ENCODE results near the gene GCGR.

The GCGR gene

GRCh38 chr17:81803728-81804558 is at the start of gene GCGR:
GCGR (plus strand) TSS chr17:81804150; CDS start chr17:81809019, 4,869 bp downstream.
- no peak for DNase-seq

- no peak for DNase-seq
Observed at GRCh38 chr17:81792675-81793615, 11.0 kb upstream of the GCGR start.

GRCh38 chr17:81794074-81794476 is 9.9 kb upstream of the GCGR start:
- DNase-seq, result no peak

- no peak for DNase-seq
Observed at GRCh38 chr17:81794509-81794908, 9.4 kb upstream of the GCGR start.

GRCh38 chr17:81801327-81801726 is 2.6 kb upstream of the GCGR start:
- DNase-seq, result no peak

GRCh38 chr17:81802048-81802758 is 1.7 kb upstream of the GCGR start:
- no peak for DNase-seq

- no peak for DNase-seq
Observed at GRCh38 chr17:81802856-81803643, 900 bp upstream of the GCGR start.

GRCh38 chr17:81804559-81805399 is 829 bp downstream of the GCGR start:
- DNase-seq, result no peak

GRCh38 chr17:81805707-81806460 is 1.9 kb downstream of the GCGR start:
- no peak for DNase-seq

- no peak for DNase-seq
Observed at GRCh38 chr17:81806461-81807209, 2.7 kb downstream of the GCGR start.

- no peak for DNase-seq
Observed at GRCh38 chr17:81807210-81807719, 3.3 kb downstream of the GCGR start.

- DNase-seq, result no peak
Observed at GRCh38 chr17:81807839-81808238, 3.9 kb downstream of the GCGR start.

- no peak for DNase-seq
Observed at GRCh38 chr17:81808778-81809555, 5.0 kb downstream of the GCGR start.

- DNase-seq, result no peak
Observed at GRCh38 chr17:81809556-81809998, 5.6 kb downstream of the GCGR start.

GRCh38 chr17:81810476-81810875 is 6.5 kb downstream of the GCGR start:
- no peak for DNase-seq

- no peak for DNase-seq
Observed at GRCh38 chr17:81810892-81811704, 7.1 kb downstream of the GCGR start.

GRCh38 chr17:81811705-81812570 is 8.0 kb downstream of the GCGR start:
- DNase-seq, result no peak
